NCI-H1694 treated with DMSO at 0.1 percent for 48 hours (cell line): ENCODE results near the gene NSUN2.
"Not testable (repeated sequence)": the region's sequence is repeated elsewhere in the genome, so short reads cannot be mapped to it uniquely, and the experiment has no call there.

Source experiments
- DNase-seq: peaks from one replicate; lab custom pipeline; 2025; lab: John Stamatoyannopoulos, UW

Gene NSUN2

DNA sequence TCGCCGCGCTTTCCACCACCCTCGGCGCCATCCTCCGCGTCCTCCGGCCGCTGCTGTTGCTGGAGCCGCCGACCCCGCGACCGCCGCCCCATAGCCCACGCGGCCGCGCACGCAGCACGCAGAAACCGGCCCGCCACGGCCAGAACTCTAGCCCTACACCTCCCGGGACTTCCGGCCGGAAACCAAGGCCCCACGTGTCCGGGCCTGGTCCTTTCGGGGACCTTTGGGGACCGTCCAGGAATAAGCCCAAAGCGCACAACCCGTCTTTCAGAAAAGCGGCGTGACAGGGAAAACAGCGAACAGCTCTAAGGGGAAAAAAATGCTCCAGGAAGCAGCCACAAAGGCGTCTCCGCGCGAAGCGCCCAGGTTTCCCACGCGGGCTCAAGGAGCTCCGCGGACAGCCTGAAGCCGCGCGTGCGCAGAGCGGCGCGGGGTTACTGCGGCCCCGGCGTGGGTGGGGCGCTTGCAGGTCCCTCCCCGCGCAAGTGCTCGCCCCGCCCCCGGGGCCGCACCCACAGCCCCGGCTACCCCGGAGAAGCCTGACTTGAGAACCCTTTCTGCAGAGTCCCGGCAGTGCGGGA is at the start of gene NSUN2, which contains the start of gene SRD5A1:
Gene NSUN2, minus strand, starts transcription at position 157 of the 581 bp plus-strand sequence. Its CDS starts 65 bp downstream, at position 92.
Gene SRD5A1, plus strand, starts transcription at position 553 of the 581 bp plus-strand sequence. CDS start 137 bp downstream, outside the sequence.
- DNase-seq: peak; percentile 93

DNA sequence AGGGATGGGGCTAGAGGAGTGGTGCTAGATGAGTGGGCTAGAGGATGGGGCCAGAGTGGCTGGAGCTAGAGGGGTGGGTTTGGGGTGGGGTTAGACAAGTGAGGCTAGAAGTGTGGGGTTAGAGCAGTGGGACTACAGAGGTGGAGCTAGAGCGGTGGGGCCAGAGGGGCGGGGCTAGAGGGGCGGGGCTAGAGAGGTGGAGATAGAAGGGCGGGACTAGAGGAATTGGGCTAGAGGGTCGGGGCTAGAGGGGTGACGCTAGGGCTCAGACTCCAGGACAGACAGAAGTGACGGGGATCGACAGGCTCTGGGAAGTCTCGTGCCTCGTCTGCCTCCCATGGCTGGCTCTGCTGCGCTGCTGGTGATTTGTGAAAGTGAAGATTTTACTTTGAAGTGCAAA is 49.4 kb upstream of the NSUN2 start:
- no peak for DNase-seq

DNA sequence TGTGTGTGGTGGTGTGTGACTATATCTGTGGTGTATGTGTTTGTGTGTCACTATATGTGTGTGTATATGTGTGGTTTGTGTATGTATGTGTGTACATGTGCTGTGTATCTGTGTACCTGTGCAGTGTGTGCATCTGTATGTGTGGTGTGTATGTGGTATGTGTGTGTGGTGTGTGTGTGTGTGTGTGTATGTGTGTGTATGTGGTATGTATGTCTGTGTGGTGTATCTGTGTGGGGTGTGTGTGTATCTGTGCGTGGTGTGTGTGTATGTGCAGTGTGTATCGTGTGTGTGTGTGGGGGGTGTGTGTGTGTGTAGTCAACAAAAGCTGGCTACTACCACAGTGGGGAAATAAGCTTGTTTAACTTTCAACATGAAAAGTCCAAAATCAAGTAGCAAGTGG is 48.8 kb upstream of the NSUN2 start:
- no peak for DNase-seq

DNA sequence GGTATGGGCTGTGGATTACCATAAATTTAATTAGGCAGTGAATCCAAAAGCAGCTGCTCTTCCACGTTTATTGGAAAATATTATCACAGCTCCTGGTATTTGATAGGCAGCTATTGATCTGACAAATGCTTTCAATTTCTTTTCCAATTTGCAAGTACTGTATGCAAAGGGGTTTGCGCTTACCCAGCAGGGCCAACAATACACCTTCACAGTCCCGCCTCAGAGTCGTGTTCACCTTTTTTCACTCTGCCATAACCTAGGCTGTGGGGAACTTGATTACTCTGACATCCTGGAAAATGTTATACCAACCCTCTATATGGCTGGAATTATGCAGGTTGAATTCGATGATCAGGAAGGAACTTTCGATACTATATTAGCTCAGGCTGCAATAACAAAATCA is 48.1 kb upstream of the NSUN2 start:
- no peak for DNase-seq

DNA sequence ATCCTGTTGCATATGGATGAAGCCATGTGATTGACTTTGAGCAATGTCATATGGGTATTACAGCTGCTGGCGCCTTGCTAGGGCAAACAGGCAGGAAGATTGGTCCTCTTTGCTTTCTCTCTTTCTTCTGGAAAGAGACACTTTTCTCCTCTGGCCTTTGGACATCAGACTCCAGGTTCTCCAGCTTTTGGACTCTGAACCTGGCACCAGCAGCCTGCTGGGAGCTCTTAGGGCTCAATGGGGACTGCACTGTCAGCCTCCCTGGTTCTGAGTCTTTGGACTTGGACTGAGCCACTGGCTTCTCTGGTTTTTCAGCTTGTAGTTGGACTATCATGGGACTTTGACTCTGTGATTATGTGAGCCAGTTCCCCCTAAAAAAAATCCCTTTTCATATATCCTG is 45.5 kb upstream of the NSUN2 start:
- no peak for DNase-seq

DNA sequence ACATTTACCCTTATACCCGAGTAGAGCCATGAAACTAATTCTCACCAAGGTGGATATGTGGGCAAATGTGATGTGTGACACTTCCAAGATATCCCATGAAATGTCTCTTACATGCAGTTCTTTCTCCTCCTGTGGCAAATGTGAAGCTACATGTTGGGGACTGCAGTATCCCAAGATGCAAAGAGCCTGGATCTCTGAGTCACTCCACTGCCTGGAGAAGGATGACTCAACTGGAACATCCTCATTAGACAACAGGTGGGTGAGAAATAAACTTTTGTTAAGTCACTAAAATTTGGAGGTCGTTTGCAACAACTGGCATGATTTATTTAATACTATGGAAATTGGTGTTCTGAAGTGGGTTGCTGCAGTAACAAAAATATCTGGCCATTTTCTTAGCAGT is 43.9 kb upstream of the NSUN2 start:
- DNase-seq: no peak

DNA sequence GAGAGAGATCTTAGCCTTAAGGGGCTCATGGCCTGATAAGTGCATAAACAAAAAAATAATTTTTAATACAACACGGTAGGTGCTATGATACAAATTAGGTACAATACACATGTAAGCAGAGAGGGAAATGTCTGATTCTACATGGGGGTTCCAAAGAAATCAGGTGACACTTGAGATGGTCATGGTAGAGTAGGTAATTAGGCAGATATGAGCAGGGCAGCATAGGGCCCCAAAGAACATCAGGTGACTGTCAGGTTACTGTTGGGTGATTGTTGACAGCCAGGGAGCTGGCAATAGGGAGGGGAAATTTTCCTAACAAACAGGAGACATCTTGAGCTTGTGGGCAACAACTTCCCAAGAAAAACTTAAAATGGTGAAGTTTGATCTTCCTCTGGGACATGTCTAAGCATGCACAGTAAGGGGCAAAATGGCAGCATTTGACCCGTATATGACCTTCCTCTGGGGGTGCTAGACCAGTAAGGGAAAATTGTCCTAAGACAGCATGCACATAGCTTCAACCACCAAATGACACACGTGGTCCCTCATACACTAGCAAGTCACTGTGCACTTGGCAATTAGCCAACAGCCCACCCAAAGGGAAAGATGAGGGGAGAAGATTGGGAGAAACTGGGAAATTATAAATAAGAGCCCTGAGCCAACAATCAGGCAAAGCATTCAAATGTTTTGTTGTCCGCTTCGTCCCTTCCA is 43.1 kb upstream of the NSUN2 start:
- DNase-seq: no peak

DNA sequence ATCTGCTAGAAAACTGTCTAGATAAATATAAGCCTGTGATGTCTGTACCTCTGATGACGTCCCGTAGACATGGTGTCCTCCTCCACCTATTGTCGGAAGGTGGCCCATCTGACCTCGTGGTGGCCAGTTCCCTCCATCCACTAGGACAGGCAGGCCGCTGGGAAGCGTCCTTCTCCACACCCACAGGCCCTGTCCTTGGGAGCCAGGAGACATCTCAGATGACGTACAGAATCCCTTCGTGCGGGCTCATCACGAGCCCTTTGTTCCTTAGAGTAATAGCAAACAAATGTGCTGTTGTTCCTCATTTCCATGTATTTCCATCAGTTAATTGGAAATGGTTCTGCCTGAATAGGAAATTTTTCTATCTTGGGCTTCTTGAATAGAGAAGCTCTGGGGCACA is 42.0 kb upstream of the NSUN2 start:
- DNase-seq: no peak

DNA sequence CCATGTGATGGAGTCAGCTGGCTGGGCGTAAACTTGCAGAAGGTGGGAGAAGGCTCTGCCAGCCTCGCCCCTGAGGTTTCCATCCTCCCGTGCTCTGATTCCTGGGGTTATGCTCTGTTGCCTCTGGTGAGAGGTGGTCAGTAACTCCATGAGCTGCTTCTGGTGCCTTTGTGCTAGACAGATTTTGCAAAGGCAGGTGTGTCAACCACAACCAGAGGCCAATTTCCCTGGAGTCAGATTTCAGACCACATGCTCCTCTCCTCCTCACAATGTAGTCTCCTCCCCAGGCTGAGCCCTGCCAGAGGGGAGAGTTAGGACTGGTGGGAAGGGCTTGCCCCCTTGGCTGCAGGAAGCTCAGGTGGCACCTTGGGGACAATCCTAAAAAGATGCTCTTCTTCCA is 41.6 kb upstream of the NSUN2 start:
- DNase-seq: no peak

DNA sequence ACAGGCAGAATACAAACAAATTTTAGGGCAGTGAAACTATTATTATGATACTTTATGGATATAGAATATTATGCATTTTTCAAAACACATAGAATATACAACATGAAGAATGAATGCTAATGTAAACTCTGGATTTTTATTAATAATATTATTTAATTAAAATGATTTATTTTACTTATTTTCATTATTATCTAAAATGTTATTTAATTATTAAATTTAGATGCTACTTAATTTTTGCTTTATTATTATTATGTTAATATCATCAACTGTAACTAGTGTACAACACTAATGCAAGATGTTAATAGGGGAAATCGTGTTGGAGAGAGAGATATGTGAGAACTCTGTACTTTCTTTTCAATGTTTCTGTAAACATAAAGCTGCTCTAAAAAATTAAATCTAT is 41.1 kb upstream of the NSUN2 start:
- no peak for DNase-seq

DNA sequence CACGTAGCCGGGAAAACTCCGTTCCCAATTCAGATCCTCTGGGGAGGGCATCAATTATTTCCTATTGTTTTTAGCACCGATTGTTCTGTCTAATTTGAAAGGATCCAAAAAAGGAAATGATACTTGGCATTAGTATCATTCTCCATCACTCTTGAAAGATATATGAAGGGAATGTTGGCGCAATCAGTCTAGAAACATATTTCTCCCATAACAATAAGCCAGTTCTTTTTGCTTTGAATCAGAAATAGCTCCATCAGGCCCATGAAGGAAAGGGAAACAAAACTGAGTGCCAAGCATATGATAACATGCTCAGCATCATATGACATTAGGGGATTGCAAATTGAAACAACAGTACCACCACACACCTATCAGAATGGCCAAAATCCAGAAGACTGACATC is 40.2 kb upstream of the NSUN2 start:
- no peak for DNase-seq

DNA sequence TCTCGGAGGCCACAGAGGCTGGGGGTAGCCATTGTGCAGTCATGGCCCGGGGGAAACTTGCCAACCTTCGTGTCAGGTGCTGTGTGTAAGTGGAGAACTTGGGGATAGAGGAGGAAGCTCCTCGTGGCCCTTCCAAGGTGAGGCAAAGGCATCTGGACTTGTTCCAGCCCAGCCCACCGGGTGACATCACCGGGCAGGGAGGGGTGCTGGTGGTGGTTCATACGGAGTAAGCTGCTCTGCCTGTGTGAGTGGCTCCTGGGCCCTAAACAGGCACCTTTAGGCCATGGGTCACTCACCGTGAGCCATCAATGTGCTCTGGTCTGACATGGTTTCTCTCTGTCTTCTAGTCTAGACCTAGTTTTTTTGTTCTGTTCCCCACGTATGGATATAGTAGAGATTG is 35.9 kb upstream of the NSUN2 start:
- not testable (repeated sequence) for DNase-seq

DNA sequence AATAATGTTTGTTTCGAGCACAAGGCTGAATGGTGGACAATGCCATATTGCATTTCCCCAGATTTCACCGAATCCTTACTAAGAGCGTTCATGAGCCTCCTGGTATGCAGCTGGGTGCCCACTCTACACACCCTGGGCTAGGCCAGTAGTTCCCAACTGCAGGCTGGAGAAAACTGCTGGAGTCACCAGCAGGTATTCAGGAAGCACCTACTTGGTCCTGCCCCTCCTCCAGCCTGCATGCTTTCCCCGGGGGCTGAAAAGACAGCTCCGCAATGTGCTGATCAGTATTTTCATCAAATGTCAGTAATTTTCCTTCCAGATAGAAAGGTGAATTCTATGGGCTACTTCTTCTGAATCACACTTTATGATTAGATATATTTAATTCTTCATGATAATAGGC is 34.8 kb upstream of the NSUN2 start:
- no peak for DNase-seq

DNA sequence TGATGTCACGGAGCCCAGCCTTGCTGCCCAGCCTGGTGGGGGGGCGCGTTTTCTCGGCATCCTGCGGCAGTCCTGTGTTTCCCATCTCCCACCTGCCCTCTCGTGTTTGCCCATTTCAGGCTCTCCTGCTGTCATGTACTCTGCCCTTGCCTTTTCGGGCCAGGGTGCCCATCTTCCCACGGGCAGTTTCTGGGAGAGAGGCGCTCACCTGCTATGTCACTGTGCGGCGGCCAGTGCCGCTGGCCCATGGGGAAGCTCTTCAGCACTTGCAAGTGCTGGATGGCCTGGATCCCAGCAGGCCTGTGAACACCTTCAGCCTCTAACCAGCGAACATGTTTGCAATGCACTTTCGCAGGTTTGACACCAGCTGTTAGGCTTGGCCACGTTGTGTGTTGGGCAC is 33.9 kb upstream of the NSUN2 start:
- DNase-seq: no peak

DNA sequence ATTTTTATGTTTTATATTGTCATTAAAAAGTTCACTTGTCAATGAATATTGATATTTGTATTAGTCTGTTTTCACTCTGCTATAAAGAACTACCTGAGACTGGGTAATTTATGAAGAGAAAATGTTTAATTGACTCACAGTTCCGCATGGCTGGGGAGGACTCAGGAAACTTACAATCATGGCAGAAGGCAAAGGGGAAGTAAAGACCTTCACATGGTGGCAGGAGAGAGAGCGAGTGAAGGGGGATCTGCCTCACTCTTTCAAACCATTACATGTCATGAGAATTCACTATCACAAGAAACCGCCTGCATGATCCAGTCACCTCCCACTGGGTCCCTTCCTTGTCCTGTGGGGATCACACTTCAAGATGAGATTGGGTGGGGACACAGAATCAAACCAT is 27.8 kb upstream of the NSUN2 start:
- DNase-seq: no peak

DNA sequence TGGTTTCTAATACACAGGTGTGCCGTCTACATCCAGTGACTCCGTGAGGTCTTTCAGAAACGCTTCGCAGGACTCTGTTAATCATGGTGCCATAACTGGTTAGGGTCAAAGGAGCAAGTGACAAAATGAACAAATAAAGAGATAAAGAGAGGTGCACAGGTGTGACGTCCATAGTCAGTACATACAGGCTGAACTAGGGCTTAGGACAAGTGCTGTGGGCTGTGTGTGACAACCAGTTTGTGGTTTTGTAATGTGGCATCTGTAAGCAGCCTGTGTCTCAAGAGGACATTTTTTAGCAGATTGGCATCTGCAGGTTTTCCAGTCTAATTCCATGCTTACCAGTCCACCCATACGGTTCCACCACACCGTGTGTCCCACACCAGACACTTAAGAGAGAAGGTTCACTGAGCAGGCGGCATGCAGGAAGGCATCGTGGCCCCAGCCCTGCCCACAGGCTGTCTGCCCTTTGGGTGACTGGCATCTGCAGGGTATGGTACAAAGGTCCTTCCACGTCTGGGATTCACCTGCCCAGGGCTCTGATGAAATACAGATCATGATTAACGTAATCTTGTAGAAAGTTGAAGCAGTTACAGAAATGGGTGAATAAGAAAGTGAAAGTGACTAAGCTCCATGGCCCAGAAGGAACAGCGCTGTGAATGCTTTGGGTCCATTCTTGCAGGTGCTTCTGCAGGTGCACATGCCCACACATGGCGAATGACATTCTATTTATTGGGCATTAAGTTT is 27.3 kb upstream of the NSUN2 start:
- DNase-seq: no peak

DNA sequence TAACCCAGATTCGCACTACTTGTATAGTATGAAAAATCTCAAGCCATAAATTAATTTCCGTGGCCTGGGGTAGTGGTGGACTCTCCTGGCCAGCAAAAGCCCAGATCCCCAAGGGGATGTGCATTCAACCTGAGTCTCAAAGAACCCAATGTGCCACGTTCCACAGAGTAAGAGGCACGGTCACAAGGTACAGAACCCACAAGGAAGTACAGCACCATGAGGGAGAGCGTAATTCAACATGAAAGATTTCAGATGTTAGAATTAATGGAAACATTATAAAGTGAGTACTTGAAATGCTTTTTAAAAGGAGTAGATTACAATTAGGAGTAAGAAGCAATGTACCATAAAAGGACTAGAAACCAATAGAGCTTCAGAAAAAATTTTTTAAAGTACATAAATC is 23.8 kb upstream of the NSUN2 start:
- no peak for DNase-seq

DNA sequence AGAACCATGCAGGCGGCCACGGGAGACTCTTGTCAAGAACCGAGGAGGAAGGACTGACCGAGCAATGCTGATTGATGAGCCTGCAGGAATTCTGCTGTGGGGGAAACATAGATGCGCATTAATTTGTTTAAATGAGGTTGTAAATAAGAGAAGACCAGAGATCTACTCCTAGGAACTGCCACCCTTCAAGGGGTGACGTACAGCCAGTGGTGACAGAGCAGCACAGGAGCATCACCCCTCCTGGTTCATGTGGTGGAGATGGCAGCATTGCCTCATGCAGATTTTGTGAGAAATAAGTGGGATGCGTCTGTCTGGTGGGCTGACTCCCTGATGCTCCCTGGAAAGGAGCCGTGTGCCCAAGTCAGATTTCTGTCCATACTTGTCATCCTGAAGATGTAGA is 22.6 kb upstream of the NSUN2 start:
- no peak for DNase-seq

DNA sequence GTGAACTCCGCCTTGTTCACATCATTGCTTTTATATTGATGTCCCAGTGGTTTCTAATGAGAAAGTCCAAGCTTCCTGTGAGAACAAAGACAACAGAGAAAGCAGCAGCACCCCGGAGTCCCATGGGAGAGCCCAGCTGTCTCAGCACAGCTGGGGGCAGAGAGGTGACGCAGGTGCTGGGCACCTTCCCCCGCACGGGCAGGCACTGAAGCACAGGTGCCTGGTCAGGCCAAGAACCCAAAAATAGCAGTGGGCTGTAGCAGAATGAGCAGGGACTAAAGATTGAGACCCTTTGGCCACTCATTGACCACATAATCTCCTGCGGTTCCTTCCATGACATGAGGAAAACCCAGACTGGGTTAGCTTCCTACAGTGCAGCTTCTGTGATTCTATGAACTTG is 19.2 kb upstream of the NSUN2 start:
- no peak for DNase-seq

DNA sequence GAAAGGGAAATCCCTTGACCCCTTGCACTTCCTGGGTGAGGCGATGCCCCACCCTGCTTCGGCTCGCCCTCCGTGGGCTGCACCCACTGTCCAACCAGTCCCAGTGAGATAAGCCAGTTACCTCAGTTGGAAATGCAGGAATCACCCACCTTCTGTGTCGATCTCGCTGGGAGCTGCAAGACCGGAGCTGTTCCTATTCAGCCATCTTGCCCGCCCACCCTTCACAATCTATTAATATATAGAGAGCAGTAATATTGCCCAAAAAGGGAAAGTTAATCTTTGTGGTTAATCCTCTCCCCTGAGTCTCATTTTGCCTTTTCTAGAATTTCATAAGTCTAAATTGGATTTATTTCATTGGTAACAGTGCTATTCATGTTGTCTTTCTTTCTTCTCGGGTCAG is 16.8 kb upstream of the NSUN2 start:
- no peak for DNase-seq

DNA sequence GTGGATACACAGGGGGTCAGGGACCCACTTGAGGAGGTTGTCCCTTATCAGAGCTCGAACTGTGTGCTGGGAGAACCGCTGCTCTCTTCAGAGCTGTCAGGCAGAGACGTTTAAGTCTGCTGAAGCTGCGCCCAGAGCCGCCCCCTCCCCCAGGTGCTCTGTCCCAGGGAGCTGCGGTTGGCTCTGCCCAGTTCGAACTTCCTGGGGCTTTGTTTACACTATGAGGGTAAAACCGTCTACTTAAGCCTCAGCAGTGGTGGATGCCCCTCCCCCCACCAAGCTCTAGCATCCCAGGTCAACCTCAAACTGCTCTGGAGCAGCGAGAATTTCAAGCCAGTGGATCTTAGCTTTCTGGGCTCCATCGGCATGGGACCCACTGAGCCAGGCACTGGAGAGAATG is 16.3 kb upstream of the NSUN2 start:
- DNase-seq: no peak

DNA sequence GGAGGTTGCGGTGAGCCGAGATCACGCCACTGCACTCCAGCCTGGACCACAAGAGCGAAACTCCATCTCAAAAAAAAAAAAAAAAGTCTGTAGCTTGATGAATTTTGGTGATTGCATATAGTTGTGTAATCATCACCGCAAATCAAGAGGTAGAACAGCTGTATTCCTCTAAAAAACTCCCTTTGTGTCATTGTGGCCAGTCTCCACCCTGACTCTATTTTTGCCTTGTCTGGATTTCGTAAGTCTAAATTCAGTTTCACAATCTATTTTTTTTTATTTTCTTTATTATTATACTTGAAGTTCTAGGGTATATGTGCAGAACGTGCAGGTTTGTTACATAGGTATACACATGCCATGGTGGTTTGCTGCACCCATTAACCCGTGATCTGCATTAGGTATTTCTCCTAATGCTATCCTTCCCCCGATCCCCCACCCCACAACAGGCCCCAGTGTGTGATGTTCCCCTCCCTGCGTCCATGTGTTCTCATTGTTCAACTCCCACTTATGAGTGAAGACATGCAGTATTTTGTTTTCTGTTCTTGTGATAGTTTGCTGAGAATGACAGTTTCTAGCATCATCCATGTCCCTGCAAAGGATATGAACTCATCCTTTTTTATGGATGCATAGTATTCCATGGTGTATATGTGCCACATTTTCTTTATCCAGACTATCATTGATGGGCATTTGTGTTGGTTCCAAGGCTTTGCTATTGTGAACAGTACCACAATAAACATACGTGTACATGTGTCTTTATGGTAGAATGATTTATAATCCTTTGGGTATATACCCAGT is 12.9 kb upstream of the NSUN2 start:
- DNase-seq: not testable (repeated sequence)
